Testis (tissue), 3 donors: ENCODE data around the gene PRR33. TPM values are rescaled to one million over a fixed set of nuclear protein-coding genes. Genes with fewer than 3 reads are reported as not detected.
A peak's percentile ranks its signal among the peaks of the same experiment; 100 is the strongest.

Source experiments
- DNase-seq: peaks from one replicate; pipeline ENCODE4 v3.0.0-alpha.2; 2019
- H3K27ac ChIP-seq, 2 donors: fragments of 200-600 bp; sonication (generic); one replicate each; pipeline ENCODE4 v1.5.1; 2019
- H3K27me3 ChIP-seq: fragments of 200-600 bp; sonication (generic); one replicate; pipeline ENCODE4 v1.5.1; 2019
- H3K36me3 ChIP-seq: fragments of 200-600 bp; sonication (generic); one replicate; pipeline ENCODE4 v1.5.1; 2017; ENCODE audit warnings: low read depth; ENCODE audit errors: missing control alignments
- H3K4me1 ChIP-seq: fragments of 200-600 bp; sonication (generic); one replicate; pipeline ENCODE4 v1.5.1; 2019
- H3K4me3 ChIP-seq, 2 donors: fragments of 200-600 bp; sonication (generic); one replicate each; pipeline ENCODE4 v1.5.1; 2017 to 2019
- H3K9me3 ChIP-seq: fragments of 200-600 bp; sonication (generic); one replicate; pipeline ENCODE4 v1.5.1; 2017
- POLR2A ChIP-seq: fragments of 450-650 bp; IDR thresholded peaks from one replicate; pipeline ENCODE4 v1.6.1; 2017; ENCODE audit warnings: antibody characterized with exemption, mild to moderate bottlenecking, moderate library complexity
- WGBS, 2 donors: methylation state at CpG; one replicate each; pipeline ENCODE4 v1.1.5; 2018; 5-methylcytosine and 5-hydroxymethylcytosine counted together
- intact Hi-C: fragments of 100-400 bp; cut with DNase I; formaldehyde crosslinking; loops from one replicate; pipeline ENCODE4 v1.15.1; 2023; ENCODE audit warnings: low total_unique reads
- polyA plus RNA-seq: library from polyadenylated mRNA; stranded (reverse); fragments of 350-450 nt; fragmentation: Illumina TruSeq; extraction: RNeasy Lipid Tissue Mini Kit (QIAGEN cat#74804); gene quantifications from one replicate; pipeline ENCODE4 v1.2.3, GENCODE V29; 2014; ENCODE audit warnings: low read depth, low replicate concordance; ENCODE audit not compliant: insufficient read depth
- total RNA-seq, 2 donors: library from RNA; depleted of rRNA; stranded (reverse); fragments of >200 nt; gene quantifications; one replicate each; pipeline ENCODE4 v1.2.3, GENCODE V29; 2016
- TF ChIP-seq, protein P1 (sequence below), 3 experiments: fragments of 450-650 bp in 2 of 3; fragments of 200-600 bp in 1 of 3; sonication (generic) in 1 of 3; IDR thresholded peaks; one replicate each; pipeline ENCODE4 v1.5.1; 2016 to 2019; ENCODE audit warnings: antibody characterized with exemption in 3 of 3, mild to moderate bottlenecking in 2 of 3, moderate library complexity in 1 of 3

PRR33 gene
- total and polyA plus RNA-seq, 3 donors from 2014 or later: 0.06 TPM; not detected in 2

DNA sequence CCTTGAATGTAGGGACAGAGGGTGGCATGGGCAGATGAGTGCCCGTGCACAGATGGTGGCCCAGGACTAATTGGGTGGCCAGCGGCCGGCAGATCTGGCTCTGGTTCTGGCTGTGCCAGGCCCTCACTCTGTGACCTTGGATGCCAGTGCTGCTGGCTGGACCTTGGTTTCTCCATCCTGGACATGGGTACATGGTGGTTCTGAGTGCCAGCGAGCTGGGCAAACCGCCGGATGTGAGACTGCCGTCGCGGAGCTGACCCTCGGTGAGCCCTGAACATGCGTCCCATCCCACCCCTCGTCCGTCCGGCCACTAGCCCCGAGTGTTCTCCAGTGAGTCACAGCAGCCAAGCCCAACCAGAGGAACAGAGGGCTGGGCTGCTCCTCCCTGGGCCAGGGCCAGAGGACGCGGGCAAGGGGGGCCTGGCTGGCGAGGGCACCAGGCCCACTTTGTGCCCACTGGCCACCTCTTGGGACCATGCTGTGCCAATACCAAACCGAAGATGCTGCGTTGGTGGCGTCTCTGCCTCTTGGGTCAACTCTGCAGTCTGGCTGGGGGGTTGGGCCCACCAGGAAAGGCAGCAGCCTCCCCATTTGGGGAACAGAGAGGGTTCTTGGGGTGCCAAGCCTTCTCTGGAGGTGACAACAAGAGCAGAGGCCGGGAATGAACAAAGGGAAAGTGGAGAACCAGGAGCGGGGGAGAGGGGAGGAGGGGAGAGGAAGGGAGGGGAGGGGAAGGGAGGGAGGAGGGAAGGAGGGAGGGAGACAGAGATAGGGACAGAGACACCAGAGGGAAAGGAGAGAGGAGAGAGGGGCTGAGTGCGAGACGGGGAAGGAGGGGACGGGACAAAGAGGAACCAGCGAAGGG, 28.1 kb downstream of the PRR33 start:
- H3K9me3 ChIP-seq: no peaks in the 10 kb centered on the region
- H3K4me3 ChIP-seq: no peak overlapping the region
- H3K4me1 ChIP-seq: peaks cover 21% of the 10 kb centered on the region
- H3K27me3 ChIP-seq: no peaks in the 10 kb centered on the region
- no peaks in the 10 kb centered on the region for H3K36me3 ChIP-seq
- no peak for TF ChIP-seq POLR2A
- TF ChIP-seq, protein P1, sequence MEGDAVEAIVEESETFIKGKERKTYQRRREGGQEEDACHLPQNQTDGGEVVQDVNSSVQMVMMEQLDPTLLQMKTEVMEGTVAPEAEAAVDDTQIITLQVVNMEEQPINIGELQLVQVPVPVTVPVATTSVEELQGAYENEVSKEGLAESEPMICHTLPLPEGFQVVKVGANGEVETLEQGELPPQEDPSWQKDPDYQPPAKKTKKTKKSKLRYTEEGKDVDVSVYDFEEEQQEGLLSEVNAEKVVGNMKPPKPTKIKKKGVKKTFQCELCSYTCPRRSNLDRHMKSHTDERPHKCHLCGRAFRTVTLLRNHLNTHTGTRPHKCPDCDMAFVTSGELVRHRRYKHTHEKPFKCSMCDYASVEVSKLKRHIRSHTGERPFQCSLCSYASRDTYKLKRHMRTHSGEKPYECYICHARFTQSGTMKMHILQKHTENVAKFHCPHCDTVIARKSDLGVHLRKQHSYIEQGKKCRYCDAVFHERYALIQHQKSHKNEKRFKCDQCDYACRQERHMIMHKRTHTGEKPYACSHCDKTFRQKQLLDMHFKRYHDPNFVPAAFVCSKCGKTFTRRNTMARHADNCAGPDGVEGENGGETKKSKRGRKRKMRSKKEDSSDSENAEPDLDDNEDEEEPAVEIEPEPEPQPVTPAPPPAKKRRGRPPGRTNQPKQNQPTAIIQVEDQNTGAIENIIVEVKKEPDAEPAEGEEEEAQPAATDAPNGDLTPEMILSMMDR (IDR thresholded peaks at IDR 0.05): no peak
- whole genome bisulfite sequencing, 2 donors: 31 to 43% methylated on average over 19 to 27 of the region's 27 CpGs
- DNase-seq: peak; percentile 80
- peak overlapping the region; percentile 52 to 82 for H3K27ac ChIP-seq
- intact Hi-C loops: no loop called here

DNA sequence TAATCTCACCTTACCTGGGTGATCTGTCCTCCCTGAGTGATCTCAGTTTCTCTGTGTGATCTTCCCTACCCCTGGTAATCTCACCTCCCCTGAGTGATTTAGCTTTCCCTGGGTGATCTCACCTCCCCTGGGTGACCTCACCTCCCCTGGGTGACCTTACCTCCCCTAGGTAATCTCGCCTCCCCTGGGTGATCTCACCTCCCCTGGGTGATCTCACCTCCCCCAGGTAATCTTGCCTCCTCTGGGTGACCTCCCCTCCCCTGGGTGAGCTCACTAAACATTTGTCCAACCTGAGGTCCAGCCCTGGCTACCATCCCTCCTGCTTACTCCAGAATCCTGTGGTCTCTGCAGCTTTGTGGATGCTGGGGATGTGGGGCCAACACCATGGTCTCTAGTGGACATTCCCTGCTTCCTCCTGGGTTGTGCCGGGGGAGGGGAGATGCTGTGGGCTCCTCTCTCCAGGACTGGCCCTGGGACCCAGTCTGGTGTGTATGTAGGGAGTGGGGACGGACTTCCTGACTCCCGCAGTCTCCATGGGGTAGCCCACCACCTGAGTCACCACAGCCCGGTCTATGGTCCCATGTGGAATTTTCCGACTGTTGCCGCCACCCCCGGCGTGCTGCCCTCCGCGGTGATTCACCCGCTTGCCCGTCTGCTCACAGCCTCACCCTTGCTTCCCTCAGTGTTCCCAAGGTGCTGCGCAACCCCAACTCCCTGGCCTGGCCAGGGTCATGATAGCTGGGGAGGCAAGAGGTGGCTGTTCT, 28.9 kb downstream of the PRR33 start:
- H3K4me3 ChIP-seq: no peak overlapping the region
- no peak overlapping the region for H3K27ac ChIP-seq
- no peak for DNase-seq
- H3K4me1 ChIP-seq: peaks cover 21% of the 10 kb centered on the region
- intact Hi-C loops: no loop called here
- WGBS, 2 donors: 86 to 98% methylated on average over 8 to 14 of the region's 14 CpGs
- H3K36me3 ChIP-seq: no peaks in the 10 kb centered on the region
- no peaks in the 10 kb centered on the region for H3K9me3 ChIP-seq
- TF ChIP-seq, protein P1 (IDR thresholded peaks at IDR 0.05): no peak
- H3K27me3 ChIP-seq: no peaks in the 10 kb centered on the region

DNA sequence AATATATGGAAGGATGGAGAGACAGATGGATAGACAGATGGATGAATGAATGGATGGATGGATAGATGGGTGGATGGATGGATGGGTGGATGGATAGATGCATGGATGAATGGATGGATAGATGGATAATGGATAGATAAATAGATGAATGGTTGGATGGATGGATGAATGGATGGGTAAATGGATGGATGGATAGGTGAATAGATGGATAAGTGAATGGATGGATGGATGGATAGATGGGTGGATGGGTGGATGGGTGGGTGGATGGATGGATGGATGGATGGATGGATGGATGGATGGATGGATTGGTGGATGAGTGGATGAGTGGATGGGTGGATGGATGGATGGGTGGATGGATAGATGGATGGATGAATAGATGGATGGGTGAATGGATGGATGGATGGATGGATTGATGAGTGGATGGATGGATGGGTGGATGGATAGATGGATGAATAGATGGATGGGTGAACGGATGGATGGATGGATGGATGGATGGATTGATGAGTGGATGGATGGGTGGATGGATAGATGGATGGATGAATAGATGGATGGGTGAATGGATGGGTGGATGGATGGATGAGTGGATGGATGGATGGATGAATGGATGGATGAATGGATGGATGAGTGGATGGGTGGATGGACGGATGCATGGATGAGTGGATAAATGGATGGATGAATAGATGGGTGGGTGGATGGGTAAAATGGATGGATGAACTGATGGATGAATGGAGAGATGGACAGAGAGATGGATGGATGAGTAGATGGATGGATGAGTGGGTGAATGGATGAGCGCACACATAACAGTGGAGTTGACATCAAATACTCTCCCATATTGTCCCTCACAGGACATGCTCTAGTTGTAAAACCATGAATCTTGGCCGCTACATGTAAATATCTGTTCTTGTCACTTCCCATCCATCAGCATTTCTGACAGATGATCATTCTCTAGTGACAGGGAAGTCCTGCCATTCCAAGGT, 30.0 kb downstream of the PRR33 start:
- no peaks in the 10 kb centered on the region for H3K36me3 ChIP-seq

DNA sequence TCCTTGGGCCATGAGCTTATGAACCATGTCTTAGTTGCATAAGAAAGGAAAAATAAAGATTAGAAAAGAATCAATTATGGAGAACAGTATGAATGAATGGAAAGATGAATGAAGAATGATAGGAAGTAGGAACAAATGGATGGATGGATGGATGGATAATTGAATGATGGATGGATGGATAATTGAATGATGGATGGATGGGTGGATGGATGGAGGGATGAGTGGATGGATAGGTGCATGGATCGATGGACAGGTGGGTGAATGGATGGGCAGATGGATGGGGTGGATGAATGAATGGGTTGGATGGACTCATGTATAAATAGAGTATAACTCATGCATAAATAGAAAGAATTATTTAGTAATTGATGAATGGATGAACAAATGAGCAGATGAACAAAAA, 31.6 kb downstream of the PRR33 start:
- Histone ChIP-seq H3K27me3 (no peaks in the 10 kb centered on the region), H3K9me3 (no peaks in the 10 kb centered on the region), H3K27ac (no peak overlapping the region), H3K36me3 (no peaks in the 10 kb centered on the region), H3K4me1 (peaks cover 21% of the 10 kb centered on the region), H3K4me3 (no peak overlapping the region)
- intact Hi-C loops: no loop called here
- TF ChIP-seq POLR2A: no peak
- TF ChIP-seq, protein P1 (IDR thresholded peaks at IDR 0.05): no peak
- WGBS, 2 donors: 89 to 100% methylated on average over 1 of the region's 1 CpG
- no peak for DNase-seq

More for the DNA sequence above, 30.0 kb downstream of the PRR33 start:
- 85 to 93% methylated on average over 4 of the region's 4 CpGs for WGBS, 2 donors
- Histone ChIP-seq H3K9me3 (no peaks in the 10 kb centered on the region), H3K4me1 (peaks cover 21% of the 10 kb centered on the region), H3K27ac (no peak overlapping the region), H3K4me3 (no peak overlapping the region), H3K27me3 (no peaks in the 10 kb centered on the region)
- no peak for DNase-seq
- intact Hi-C loops: no loop called here
- TF ChIP-seq, protein P1 (IDR thresholded peaks at IDR 0.05): no peak
